ENCODE measurements around the gene FNDC5. TPM values are rescaled to one million over a fixed set of nuclear protein-coding genes. Genes with fewer than 3 reads are reported as not detected.

FNDC5 gene
- total and polyA plus RNA-seq, 9 of the 15 experiments (the other 6 are each of a cell fraction or from before 2014, with no cell fraction given) = 0.06 to 2.1 (median 0.22) TPM

GRCh38 chr1:32894019-32894600 lies 23.4 kb upstream of the FNDC5 start:
- Histone ChIP-seq H4K20me1 (replicated peaks; ENCODE audit: control insufficient read depth, insufficient read depth, low read length) (peaks cover 34% of the 10 kb centered on the region), H3K9ac (ENCODE audit: insufficient read depth in 1 of 2, low read depth in 2 of 2, low read length in 2 of 2) (no peak overlapping the region), H3K27ac (ENCODE audit: extremely low read depth, low read depth, low read length) (no peak overlapping the region), H3K9me1 (ENCODE audit: control insufficient read depth, insufficient read depth, low read length) (no peaks in the 10 kb centered on the region), H3K9me3 (replicated peaks; ENCODE audit: control insufficient read depth, insufficient read depth, low read depth, low read length) (no peaks in the 10 kb centered on the region), H3K4me3 (no peak overlapping the region), H3K4me2 (ENCODE audit: insufficient read depth, low read length) (no peak overlapping the region), H2AFZ (ENCODE audit: low read depth, low read length) (no peak overlapping the region), H3K79me2 (ENCODE audit: control insufficient read depth, insufficient read depth, low read length) (no peaks in the 10 kb centered on the region), H3K4me1 (replicated peaks in 1 of 2; ENCODE audit: control insufficient read depth in 2 of 2, insufficient read depth in 2 of 2, low read length in 2 of 2) (peaks cover 5 to 18% of the 10 kb centered on the region in 2 experiments; a peak in 3 of 5 replicates), H3K36me3 (ENCODE audit: control insufficient read depth, insufficient read depth, low read length) (no peaks in the 10 kb centered on the region), H3K27me3 (ENCODE audit: control insufficient read depth in 2 of 2, insufficient read depth in 2 of 2, low read length in 2 of 2) (peaks cover 5 to 68% of the 10 kb centered on the region in 2 experiments; a peak in 4 of 5 replicates)
- no peak for ATAC-seq
- no peak for FAIRE-seq
- POLR2A ChIA-PET = interaction anchor here (0.9 kb wide), 1 partner anchor 243 kb away, joined by 4 read pairs; the partner anchor contains the start of gene RBBP4
- CTCF ChIA-PET (ENCODE audit: low intra/inter-chr PET ratio) = interaction anchor here (2.0 to 2.7 kb wide), 2 partner anchors 113 to 192 kb away, joined by 15 to 18 read pairs; no protein-coding TSS in a partner anchor
- no TSS peak for BruUV-seq (replicated peaks)
- TF ChIP-seq ZBTB7A (IDR thresholded peaks at IDR 0.05; ENCODE audit: borderline replicate concordance, control insufficient read depth, low read depth, low read length) (0 out of 2 replicates have a peak, but pooled peaks have one; percentile 0), COPS2 (conservative IDR thresholded peaks at IDR 0.05) (no peak)
- in situ Hi-C loops (cut with MboI) = loop anchor here (25.0 kb wide), 1 partner anchor 718 kb away; no protein-coding TSS in a partner anchor
- DNase-seq (ENCODE audit: extremely low read depth in 1 of 4, low spot score in 3 of 4) = no peak
- intact Hi-C loops (cut with micrococcal nuclease) = no loop called here
- WGBS (ENCODE audit: insufficient coverage, low coverage, missing lambda C conversion rate) = 42% methylated on average over 8 of the region's 8 CpGs

Measured in K562 (cell line).